ENCODE data around the gene BBS4.

Gene BBS4

GRCh38 chr15:72786242-72786641 is 100.2 kb downstream of the BBS4 start:
- no peak overlapping the region for H3K4me3 ChIP-seq (ENCODE audit: low read depth, low read length)
- no peak for DNase-seq (ENCODE audit: low read depth)
- TF ChIP-seq CTCF (IDR thresholded peaks at IDR 0.05; ENCODE audit: low read depth, low read length, missing control alignments): no peak
- in situ Hi-C loops (cut with HindIII; ENCODE audit: low sequenced_read_pairs): no loop called here

- H3K4me3 ChIP-seq (ENCODE audit: low read depth, low read length): no peak overlapping the region
- in situ Hi-C loops (cut with HindIII; ENCODE audit: low sequenced_read_pairs): no loop called here
- DNase-seq (ENCODE audit: low read depth): no peak
- TF ChIP-seq CTCF (IDR thresholded peaks at IDR 0.05; ENCODE audit: low read depth, low read length, missing control alignments): no peak
Observed at GRCh38 chr15:72786676-72787345, 100.8 kb downstream of the BBS4 start.

GRCh38 chr15:72787526-72787925 is 101.5 kb downstream of the BBS4 start:
- TF ChIP-seq CTCF (IDR thresholded peaks at IDR 0.05; ENCODE audit: low read depth, low read length, missing control alignments): no peak

More at GRCh38 chr15:72787526-72787925, 101.5 kb downstream of the BBS4 start:
- in situ Hi-C loops (cut with HindIII; ENCODE audit: low sequenced_read_pairs): no loop called here
- DNase-seq (ENCODE audit: low read depth): no peak
- no peak overlapping the region for H3K4me3 ChIP-seq (ENCODE audit: low read depth, low read length)
